Measurements from ENCODE around the gene KEAP1. TPM values are rescaled to one million over a fixed set of nuclear protein-coding genes. Genes with fewer than 3 reads are reported as not detected.
"Not testable (repeated sequence)": the region's sequence is repeated elsewhere in the genome, so short reads cannot be mapped to it uniquely, and the experiment has no call there.

Gene KEAP1
- total RNA-seq, 5 donors from 2014 or later (not counting 1 experiment from before 2014, with no cell fraction given), result 18.4 to 64.2 (median 56.0) TPM

DNA sequence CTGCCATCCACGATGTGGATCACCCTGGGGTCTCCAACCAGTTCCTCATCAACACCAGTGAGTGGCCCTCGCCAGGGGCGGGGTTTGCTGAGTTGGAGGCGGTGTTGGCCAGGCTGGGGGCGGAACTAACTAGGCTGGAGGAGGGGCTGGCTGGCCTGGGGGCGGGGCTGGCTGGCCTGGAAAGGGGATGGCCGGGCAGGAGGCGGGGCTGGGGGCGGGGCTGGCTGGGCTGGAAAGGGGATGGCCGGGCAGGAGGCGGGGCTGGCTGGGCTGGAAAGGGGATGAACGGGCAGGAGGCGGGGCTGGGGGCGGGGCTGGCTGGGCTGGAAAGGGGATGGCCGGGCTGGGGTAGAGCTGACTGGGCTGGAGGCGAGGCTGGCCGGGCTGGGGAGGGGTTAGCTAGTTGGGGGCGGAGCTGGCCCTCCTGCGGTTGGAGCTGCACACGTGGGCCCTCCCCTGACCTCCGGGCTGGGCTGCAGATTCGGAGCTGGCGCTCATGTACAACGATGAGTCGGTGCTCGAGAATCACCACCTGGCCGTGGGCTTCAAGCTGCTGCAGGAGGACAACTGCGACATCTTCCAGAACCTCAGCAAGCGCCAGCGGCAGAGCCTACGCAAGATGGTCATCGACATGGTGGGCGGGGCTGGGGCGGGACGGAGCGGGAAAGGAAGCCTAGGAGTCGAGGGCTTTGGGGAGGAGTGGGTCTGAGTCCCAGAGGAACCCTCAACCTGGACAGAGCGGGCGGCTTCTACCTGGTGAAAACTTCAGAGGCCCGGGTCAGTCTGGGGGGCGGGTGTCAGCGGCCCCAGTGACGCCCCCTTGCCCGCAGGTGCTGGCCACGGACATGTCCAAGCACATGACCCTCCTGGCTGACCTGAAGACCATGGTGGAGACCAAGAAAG, 41.9 kb downstream of the KEAP1 start:
- peak overlapping the region; percentile 11 to 19 for H3K27ac Mint-ChIP-seq
- peak overlapping the region; percentile 44 to 49 for H3K4me3 ChIP-seq (ENCODE audit: control insufficient read depth in 1 of 2, extremely low read depth in 1 of 2, low read length in 1 of 2)
- no peaks in the 10 kb centered on the region for H3K36me3 ChIP-seq (ENCODE audit: control insufficient read depth in 2 of 2, extremely low read depth in 1 of 2, insufficient read depth in 1 of 2, low read length in 1 of 2)
- no peak overlapping the region for H3K27ac ChIP-seq (ENCODE audit: low read length)
- H3K36me3 Mint-ChIP-seq, result no peaks in the 10 kb centered on the region
- peaks cover 0 to 15% (median 8%) of the 10 kb centered on the region in 3 donors for H3K4me1 Mint-ChIP-seq
- no peaks in the 10 kb centered on the region for H3K9me3 Mint-ChIP-seq
- H3K9me3 ChIP-seq, result no peaks in the 10 kb centered on the region
- peak; percentile 54 to 89 (median 77) for DNase-seq
- ChIA-PET CTCF (interaction anchor here (0.6 to 1.0 kb wide), 5 partner anchors 32 to 403 kb away, joined by 3 to 8 read pairs (median 4); no protein-coding TSS in a partner anchor), POLR2A (interaction anchor here in 1 of 2 donors (0.5 kb wide), 1 partner anchor 56 kb away, joined by 3 read pairs; no protein-coding TSS in a partner anchor)
- peaks cover 0 to 4% of the 10 kb centered on the region in 2 experiments for H3K27me3 ChIP-seq (replicated peaks in 1 of 2; ENCODE audit: control insufficient read depth in 2 of 2, extremely low read depth in 1 of 2, insufficient read depth in 2 of 2, low read length in 1 of 2)
- peak; percentile 85 to 86 (median 86) for ATAC-seq (replicated peaks in 1 of 4)
- H3K4me1 ChIP-seq (ENCODE audit: control insufficient read depth in 1 of 2, extremely low read depth in 1 of 2, insufficient read depth in 2 of 2, low read length in 2 of 2), result peaks cover 0 to 12% of the 10 kb centered on the region in 2 experiments
- H3K27me3 Mint-ChIP-seq, result no peaks in the 10 kb centered on the region
- peak overlapping the region; percentile 55 to 71 (median 60) for H3K4me3 Mint-ChIP-seq
- WGBS (ENCODE audit: insufficient coverage), result 8% methylated on average over 38 of the region's 45 CpGs

DNA sequence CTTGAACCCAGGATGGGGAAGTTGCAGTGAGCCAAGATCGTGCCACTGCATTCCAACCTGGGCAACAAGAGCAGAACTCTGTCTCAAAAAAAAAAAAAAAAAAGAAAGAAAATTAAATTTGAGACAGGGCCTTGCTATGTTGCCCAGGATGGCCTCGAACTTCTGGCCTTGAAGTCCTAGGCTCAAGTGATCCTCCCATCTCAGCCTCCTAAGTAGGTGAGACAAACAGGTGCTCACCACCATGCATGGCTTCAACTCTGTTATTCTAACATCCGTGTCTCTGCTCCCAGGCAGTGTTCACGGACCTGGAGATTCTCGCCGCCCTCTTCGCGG, 42.5 kb downstream of the KEAP1 start:
- Mint-ChIP-seq H3K36me3 (no peaks in the 10 kb centered on the region), H3K4me1 (peaks cover 0 to 15% (median 8%) of the 10 kb centered on the region in 3 donors), H3K27me3 (no peaks in the 10 kb centered on the region), H3K9me3 (no peaks in the 10 kb centered on the region), H3K27ac (peak overlapping the region; percentile 11 to 19), H3K4me3 (peak overlapping the region; percentile 43 to 71 (median 51))
- DNase-seq, result no peak
- 39% methylated on average over 7 of the region's 8 CpGs for WGBS (ENCODE audit: insufficient coverage)
- H3K27me3 ChIP-seq (replicated peaks in 1 of 2; ENCODE audit: control insufficient read depth in 2 of 2, extremely low read depth in 1 of 2, insufficient read depth in 2 of 2, low read length in 1 of 2), result peaks cover 0 to 4% of the 10 kb centered on the region in 2 experiments
- ChIA-PET POLR2A (no interaction called here), CTCF (interaction anchor here (0.6 to 1.0 kb wide), 2 partner anchors 33 kb away, joined by 3 to 4 read pairs; no protein-coding TSS in a partner anchor)
- H3K9me3 ChIP-seq, result no peaks in the 10 kb centered on the region
- no peak overlapping the region for H3K4me3 ChIP-seq (ENCODE audit: control insufficient read depth in 1 of 2, extremely low read depth in 1 of 2, low read length in 1 of 2)
- no peaks in the 10 kb centered on the region for H3K36me3 ChIP-seq (ENCODE audit: control insufficient read depth in 2 of 2, extremely low read depth in 1 of 2, insufficient read depth in 1 of 2, low read length in 1 of 2)
- peaks cover 0 to 12% of the 10 kb centered on the region in 2 experiments for H3K4me1 ChIP-seq (ENCODE audit: control insufficient read depth in 1 of 2, extremely low read depth in 1 of 2, insufficient read depth in 2 of 2, low read length in 2 of 2)
- ATAC-seq (replicated peaks in 1 of 4), result no peak
- H3K27ac ChIP-seq (ENCODE audit: low read length), result no peak overlapping the region

DNA sequence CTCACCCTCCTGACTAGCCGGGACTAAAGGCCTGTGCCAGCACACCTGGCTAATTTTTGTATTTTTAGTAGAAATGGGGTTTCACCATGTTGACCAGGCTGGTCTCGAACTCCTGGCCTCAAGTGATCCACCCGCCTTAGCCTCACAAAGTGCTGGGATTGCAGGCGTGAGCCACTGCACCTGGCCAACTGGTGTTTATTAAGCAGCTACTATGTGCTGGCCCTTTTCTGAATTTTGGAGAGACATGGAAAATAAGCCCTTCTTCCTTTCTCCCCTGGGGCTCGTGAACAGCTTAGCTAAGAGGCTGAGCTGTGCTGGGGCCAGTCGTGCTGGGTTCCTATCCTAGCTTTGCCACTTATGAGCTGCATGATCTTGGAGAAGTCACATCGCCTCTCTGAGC, 44.4 kb downstream of the KEAP1 start:
- H3K4me1 ChIP-seq (ENCODE audit: control insufficient read depth in 1 of 2, extremely low read depth in 1 of 2, insufficient read depth in 2 of 2, low read length in 2 of 2), result peaks cover 0 to 12% of the 10 kb centered on the region in 2 experiments
- CTCF ChIA-PET; H3K36me3 ChIP-seq (ENCODE audit: control insufficient read depth in 2 of 2, extremely low read depth in 1 of 2, insufficient read depth in 1 of 2, low read length in 1 of 2); POLR2A ChIA-PET; H3K9me3 Mint-ChIP-seq; H3K36me3 Mint-ChIP-seq; H3K9me3 ChIP-seq; H3K4me3 Mint-ChIP-seq; H3K27ac Mint-ChIP-seq; DNase-seq; H3K27ac ChIP-seq (ENCODE audit: low read length); H3K27me3 Mint-ChIP-seq; H3K4me3 ChIP-seq (ENCODE audit: control insufficient read depth in 1 of 2, extremely low read depth in 1 of 2, low read length in 1 of 2); ATAC-seq (replicated peaks in 1 of 4): not testable (repeated sequence)
- WGBS (ENCODE audit: insufficient coverage), result 88% methylated on average over 6 of the region's 7 CpGs
- peaks cover 0 to 15% (median 8%) of the 10 kb centered on the region in 3 donors for H3K4me1 Mint-ChIP-seq
- H3K27me3 ChIP-seq (replicated peaks in 1 of 2; ENCODE audit: control insufficient read depth in 2 of 2, extremely low read depth in 1 of 2, insufficient read depth in 2 of 2, low read length in 1 of 2), result peaks cover 0 to 11% of the 10 kb centered on the region in 2 experiments

DNA sequence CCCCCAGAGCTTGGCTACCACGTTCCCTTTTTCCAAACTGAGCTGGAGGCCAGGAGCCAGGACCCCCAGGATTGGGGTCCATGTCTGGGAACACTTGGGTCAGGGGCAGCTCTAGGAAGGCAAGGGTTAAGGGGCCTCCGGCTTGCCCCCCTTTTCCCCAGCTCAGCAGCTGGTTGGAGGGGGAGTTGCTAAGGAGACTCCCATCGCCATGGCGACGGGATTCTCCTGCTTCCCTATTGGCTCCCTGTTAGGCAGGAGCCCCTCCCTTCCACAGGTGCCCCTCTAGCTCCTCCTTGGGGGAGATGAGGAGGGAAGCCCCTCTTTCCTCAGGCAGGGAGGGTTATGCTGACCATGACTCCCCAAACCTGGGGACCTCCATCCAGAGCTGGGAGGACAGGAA, 48.9 kb downstream of the KEAP1 start:
- H3K4me3 ChIP-seq (ENCODE audit: control insufficient read depth in 1 of 2, extremely low read depth in 1 of 2, low read length in 1 of 2), result no peak overlapping the region
- peaks cover 0 to 21% of the 10 kb centered on the region in 2 experiments for H3K27me3 ChIP-seq (replicated peaks in 1 of 2; ENCODE audit: control insufficient read depth in 2 of 2, extremely low read depth in 1 of 2, insufficient read depth in 2 of 2, low read length in 1 of 2)
- no peak overlapping the region for H3K27ac Mint-ChIP-seq
- H3K4me3 Mint-ChIP-seq, result no peak overlapping the region
- peaks cover 4% of the 10 kb centered on the region for H3K36me3 Mint-ChIP-seq
- H3K27ac ChIP-seq (ENCODE audit: low read length), result no peak overlapping the region
- H3K36me3 ChIP-seq (ENCODE audit: control insufficient read depth in 2 of 2, extremely low read depth in 1 of 2, insufficient read depth in 1 of 2, low read length in 1 of 2), result no peaks in the 10 kb centered on the region
- DNase-seq (no peak), ATAC-seq (replicated peaks in 1 of 4) (no peak)
- 50% methylated on average over 1 of the region's 5 CpGs for WGBS (ENCODE audit: insufficient coverage)
- H3K4me1 Mint-ChIP-seq, result peaks cover 0 to 8% (median 0%) of the 10 kb centered on the region in 3 donors
- ChIA-PET CTCF (interaction anchor here in 1 of 2 donors (1.1 kb wide), 1 partner anchor 26 kb away, joined by 3 read pairs; no protein-coding TSS in a partner anchor), POLR2A (no interaction called here)
- H3K4me1 ChIP-seq (ENCODE audit: control insufficient read depth in 1 of 2, extremely low read depth in 1 of 2, insufficient read depth in 2 of 2, low read length in 2 of 2), result no peaks in the 10 kb centered on the region
- H3K9me3 ChIP-seq, result no peaks in the 10 kb centered on the region
- H3K27me3 Mint-ChIP-seq, result peaks cover 3 to 15% of the 10 kb centered on the region in 2 donors
- H3K9me3 Mint-ChIP-seq, result no peaks in the 10 kb centered on the region

DNA sequence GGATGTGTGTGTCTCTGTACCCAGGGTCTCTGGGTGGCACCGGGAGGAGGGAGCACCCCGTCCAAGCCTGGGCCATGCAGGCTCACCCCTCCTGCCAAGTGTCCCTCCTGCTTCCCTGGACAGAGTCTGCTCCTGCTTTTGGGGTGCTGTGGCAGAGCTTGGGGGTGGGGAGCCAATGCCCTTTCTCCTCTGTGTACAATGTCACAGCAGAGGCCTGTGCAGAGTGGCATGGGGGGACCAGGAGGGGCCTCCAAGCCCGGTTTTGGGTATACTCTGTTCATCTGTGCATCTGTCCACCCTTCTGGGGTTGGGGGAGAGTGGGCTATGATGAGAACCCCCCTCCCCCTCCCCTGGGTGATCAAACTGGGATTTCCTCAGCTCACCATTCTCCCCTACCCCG, 49.3 kb downstream of the KEAP1 start:
- Histone ChIP-seq H3K9me3 (no peaks in the 10 kb centered on the region), H3K4me3 (ENCODE audit: control insufficient read depth in 1 of 2, extremely low read depth in 1 of 2, low read length in 1 of 2) (no peak overlapping the region), H3K27me3 (replicated peaks in 1 of 2; ENCODE audit: control insufficient read depth in 2 of 2, extremely low read depth in 1 of 2, insufficient read depth in 2 of 2, low read length in 1 of 2) (peaks cover 0 to 22% of the 10 kb centered on the region in 2 experiments), H3K36me3 (ENCODE audit: control insufficient read depth in 2 of 2, extremely low read depth in 1 of 2, insufficient read depth in 1 of 2, low read length in 1 of 2) (no peaks in the 10 kb centered on the region), H3K27ac (ENCODE audit: low read length) (no peak overlapping the region), H3K4me1 (ENCODE audit: control insufficient read depth in 1 of 2, extremely low read depth in 1 of 2, insufficient read depth in 2 of 2, low read length in 2 of 2) (no peaks in the 10 kb centered on the region)
- peaks cover 6% of the 10 kb centered on the region for H3K36me3 Mint-ChIP-seq
- no peak for DNase-seq
- H3K27ac Mint-ChIP-seq, result peak overlapping the region in 1 of 2 donors; percentile 8
- peaks cover 0 to 8% (median 0%) of the 10 kb centered on the region in 3 donors for H3K4me1 Mint-ChIP-seq
- no peak for ATAC-seq (replicated peaks in 1 of 4)
- no peak overlapping the region for H3K4me3 Mint-ChIP-seq
- ChIA-PET POLR2A (no interaction called here), CTCF (interaction anchor here in 1 of 2 donors (1.1 kb wide), 1 partner anchor 26 kb away, joined by 3 read pairs; no protein-coding TSS in a partner anchor)
- WGBS (ENCODE audit: insufficient coverage), result 89% methylated on average over 3 of the region's 4 CpGs
- H3K27me3 Mint-ChIP-seq, result peaks cover 3 to 15% of the 10 kb centered on the region in 2 donors
- H3K9me3 Mint-ChIP-seq, result no peaks in the 10 kb centered on the region

DNA sequence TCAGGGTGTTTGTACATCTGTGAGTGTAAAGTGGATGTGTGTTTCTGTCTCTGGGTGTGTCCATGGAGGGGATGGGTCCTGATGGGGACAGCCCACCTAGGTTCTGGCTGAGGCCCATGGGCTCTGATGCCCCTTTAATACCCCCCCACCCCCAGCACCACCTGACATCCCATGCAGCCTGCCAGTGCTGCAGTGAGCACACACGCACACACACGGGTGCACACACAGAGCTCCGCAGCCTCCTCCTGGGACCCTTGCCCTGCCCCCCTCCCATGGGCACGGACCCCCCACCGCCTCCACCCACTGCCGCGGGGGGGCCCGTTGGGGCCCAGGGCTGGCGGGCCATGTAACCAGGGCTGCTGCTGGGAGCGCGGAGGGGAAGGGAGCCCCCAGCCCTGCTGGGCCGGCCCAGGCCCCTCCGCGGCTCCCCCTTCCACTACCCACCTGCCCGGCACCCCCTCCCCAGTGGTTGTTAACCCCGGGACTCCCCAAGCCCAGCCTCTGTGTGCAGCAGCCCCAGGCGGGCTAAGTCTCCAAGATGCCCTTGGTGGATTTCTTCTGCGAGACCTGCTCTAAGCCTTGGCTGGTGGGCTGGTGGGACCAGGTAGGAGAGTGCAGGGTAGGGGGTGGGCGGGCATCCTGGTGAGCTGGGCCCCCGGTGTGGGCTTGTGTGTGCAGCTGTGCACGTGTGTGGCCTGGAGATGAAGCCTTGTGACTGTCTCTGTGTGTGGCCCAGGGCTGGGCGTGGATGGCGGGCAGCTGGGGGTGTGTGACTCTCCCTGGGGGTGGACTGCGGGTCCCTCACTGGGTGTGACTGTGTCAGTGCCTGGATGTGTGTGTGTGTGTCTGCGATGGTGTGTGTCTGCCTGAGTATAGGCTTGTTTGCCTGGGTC, 50.2 kb downstream of the KEAP1 start:
- CTCF ChIA-PET, result no interaction called here
- H3K4me1 Mint-ChIP-seq, result peaks cover 0 to 8% (median 0%) of the 10 kb centered on the region in 3 donors

More for the DNA sequence above, 50.2 kb downstream of the KEAP1 start:
- peaks cover 9% of the 10 kb centered on the region for H3K36me3 Mint-ChIP-seq
- H3K27ac Mint-ChIP-seq, result no peak overlapping the region
- H3K9me3 ChIP-seq, result no peaks in the 10 kb centered on the region
- H3K4me3 ChIP-seq (ENCODE audit: control insufficient read depth in 1 of 2, extremely low read depth in 1 of 2, low read length in 1 of 2), result no peak overlapping the region
- no peak for DNase-seq
- no peak for ATAC-seq (replicated peaks in 1 of 4)
- 66% methylated on average over 16 of the region's 25 CpGs for WGBS (ENCODE audit: insufficient coverage)
- H3K4me3 Mint-ChIP-seq, result no peak overlapping the region
- no peaks in the 10 kb centered on the region for H3K4me1 ChIP-seq (ENCODE audit: control insufficient read depth in 1 of 2, extremely low read depth in 1 of 2, insufficient read depth in 2 of 2, low read length in 2 of 2)
- H3K36me3 ChIP-seq (ENCODE audit: control insufficient read depth in 2 of 2, extremely low read depth in 1 of 2, insufficient read depth in 1 of 2, low read length in 1 of 2), result no peaks in the 10 kb centered on the region
- peaks cover 0 to 24% of the 10 kb centered on the region in 2 experiments for H3K27me3 ChIP-seq (replicated peaks in 1 of 2; ENCODE audit: control insufficient read depth in 2 of 2, extremely low read depth in 1 of 2, insufficient read depth in 2 of 2, low read length in 1 of 2)
- peaks cover 3 to 15% of the 10 kb centered on the region in 2 donors for H3K27me3 Mint-ChIP-seq
- no peak overlapping the region for H3K27ac ChIP-seq (ENCODE audit: low read length)
- H3K9me3 Mint-ChIP-seq, result no peaks in the 10 kb centered on the region
- POLR2A ChIA-PET, result no interaction called here
